Upper lobe of right lung (tissue), 1 donor: ENCODE results near the gene TMEM219. TPM values are rescaled to one million over a fixed set of nuclear protein-coding genes. Genes with fewer than 3 reads are reported as not detected.

Experiments
- ATAC-seq: fragments of 200-7000 bp; cut with Tn5 transposase; one replicate; pipeline ENCODE4 v1.9.1; 2020; ENCODE audit warnings: mild to moderate bottlenecking, moderate library complexity
- DNase-seq: peaks from one replicate; pipeline ENCODE4 v3.0.0-alpha.2; 2020
- H3K27ac ChIP-seq: fragments of 200-600 bp; one replicate; pipeline ENCODE4 v1.8.0; 2022
- H3K27me3 ChIP-seq: fragments of 200-600 bp; one replicate; pipeline ENCODE4 v1.8.0; 2022; ENCODE audit warnings: mild to moderate bottlenecking
- H3K36me3 ChIP-seq: fragments of 200-600 bp; one replicate; pipeline ENCODE4 v1.8.0; 2022
- H3K4me1 ChIP-seq: fragments of 200-600 bp; one replicate; pipeline ENCODE4 v1.8.0; 2022
- H3K4me3 ChIP-seq: fragments of 200-600 bp; one replicate; pipeline ENCODE4 v1.8.0; 2022; ENCODE audit warnings: mild to moderate bottlenecking
- H3K9me3 ChIP-seq: fragments of 200-600 bp; one replicate; pipeline ENCODE4 v1.8.0; 2022
- CTCF ChIP-seq: fragments of 200-600 bp; IDR thresholded peaks from one replicate; pipeline ENCODE4 v1.8.0; 2022; ENCODE audit warnings: antibody characterized with exemption
- intact Hi-C: fragments of 100-400 bp; cut with DNase I; formaldehyde crosslinking; loops from one replicate; pipeline ENCODE4 v1.11.0; 2022
- total RNA-seq: library from RNA; stranded (reverse); fragmentation: NEBNext Ultra II Directional; extraction: Animal tissue kit (Norgen Biotek cat#: 25700); gene quantifications from one replicate; pipeline ENCODE4 v1.2.1, GENCODE V29; 2021
- donor health status: DM: no; HTN: yes; CAD: no; lungs with severe emphysema.

Gene TMEM219
- total RNA-seq, 1 donor from 2014 or later: 133 TPM

GRCh38 chr16:29943846-29944799 is 17.8 kb upstream of the TMEM219 start:
- H3K27ac ChIP-seq: no peak overlapping the region
- DNase-seq: no peak
- H3K27me3 ChIP-seq: no peaks in the 10 kb centered on the region
- peak; percentile 91 for ATAC-seq
- H3K4me3 ChIP-seq: no peak overlapping the region
- intact Hi-C loops: no loop called here
- H3K4me1 ChIP-seq: no peaks in the 10 kb centered on the region
- TF ChIP-seq CTCF: peak; percentile 9
- H3K9me3 ChIP-seq: no peaks in the 10 kb centered on the region
- H3K36me3 ChIP-seq: no peaks in the 10 kb centered on the region

GRCh38 chr16:29947897-29948296 is 14.0 kb upstream of the TMEM219 start:
- intact Hi-C loops: no loop called here
- H3K4me3 ChIP-seq: no peak overlapping the region
- H3K27ac ChIP-seq: no peak overlapping the region
- no peaks in the 10 kb centered on the region for H3K9me3 ChIP-seq
- H3K36me3 ChIP-seq: no peaks in the 10 kb centered on the region
- H3K4me1 ChIP-seq: no peaks in the 10 kb centered on the region
- no peak for DNase-seq
- TF ChIP-seq CTCF: no peak
- no peak for ATAC-seq
- no peaks in the 10 kb centered on the region for H3K27me3 ChIP-seq

GRCh38 chr16:29950806-29951461 is 10.9 kb upstream of the TMEM219 start:
- no peaks in the 10 kb centered on the region for H3K4me1 ChIP-seq
- no peaks in the 10 kb centered on the region for H3K27me3 ChIP-seq
- no peak overlapping the region for H3K4me3 ChIP-seq
- DNase-seq: no peak
- H3K27ac ChIP-seq: no peak overlapping the region
- intact Hi-C loops: no loop called here
- no peaks in the 10 kb centered on the region for H3K9me3 ChIP-seq
- no peak for TF ChIP-seq CTCF
- no peak for ATAC-seq
- no peaks in the 10 kb centered on the region for H3K36me3 ChIP-seq

- Histone ChIP-seq H3K27ac (no peak overlapping the region), H3K27me3 (no peaks in the 10 kb centered on the region), H3K4me3 (no peak overlapping the region), H3K36me3 (no peaks in the 10 kb centered on the region), H3K4me1 (no peaks in the 10 kb centered on the region), H3K9me3 (no peaks in the 10 kb centered on the region)
- intact Hi-C loops: no loop called here
- DNase-seq: no peak
- TF ChIP-seq CTCF: no peak
- ATAC-seq: no peak
Observed at GRCh38 chr16:29951625-29952365, 10.1 kb upstream of the TMEM219 start.

- DNase-seq: no peak
- H3K27ac ChIP-seq: no peak overlapping the region
- TF ChIP-seq CTCF: no peak
- ATAC-seq: no peak
- H3K9me3 ChIP-seq: no peaks in the 10 kb centered on the region
- no peak overlapping the region for H3K4me3 ChIP-seq
- H3K4me1 ChIP-seq: peaks cover 15% of the 10 kb centered on the region
- no peaks in the 10 kb centered on the region for H3K36me3 ChIP-seq
- intact Hi-C loops: no loop called here
- no peaks in the 10 kb centered on the region for H3K27me3 ChIP-seq
Observed at GRCh38 chr16:29958756-29959155, 3.1 kb upstream of the TMEM219 start.
